Measurements from ENCODE around the gene LGR4. TPM values are rescaled to one million over a fixed set of nuclear protein-coding genes. Genes with fewer than 3 reads are reported as not detected.
A peak's percentile ranks its signal among the peaks of the same experiment; 100 is the strongest.

LGR4 gene
- total RNA-seq, 1 donor: 11.2 TPM

DNA sequence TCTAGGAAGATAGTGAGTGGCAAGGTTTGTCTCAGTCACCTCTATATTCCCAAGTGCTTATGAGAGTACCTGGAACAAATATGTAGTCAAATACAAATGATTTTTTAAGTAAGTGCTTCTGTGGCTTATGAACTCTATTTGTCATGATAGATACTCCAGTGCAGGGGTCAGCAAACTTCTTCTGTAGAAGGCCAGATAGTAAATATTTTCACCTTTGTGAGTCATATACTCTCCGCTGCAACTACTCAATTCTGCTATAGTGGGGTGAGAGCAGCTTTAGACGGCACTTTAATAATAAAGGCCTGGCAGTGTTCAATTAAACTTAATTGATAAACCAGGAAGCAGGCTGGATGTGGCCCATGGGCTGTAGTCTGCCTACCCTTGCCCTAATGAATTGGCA lies 97.2 kb downstream of the LGR4 start:
- TF ChIP-seq, protein P1, sequence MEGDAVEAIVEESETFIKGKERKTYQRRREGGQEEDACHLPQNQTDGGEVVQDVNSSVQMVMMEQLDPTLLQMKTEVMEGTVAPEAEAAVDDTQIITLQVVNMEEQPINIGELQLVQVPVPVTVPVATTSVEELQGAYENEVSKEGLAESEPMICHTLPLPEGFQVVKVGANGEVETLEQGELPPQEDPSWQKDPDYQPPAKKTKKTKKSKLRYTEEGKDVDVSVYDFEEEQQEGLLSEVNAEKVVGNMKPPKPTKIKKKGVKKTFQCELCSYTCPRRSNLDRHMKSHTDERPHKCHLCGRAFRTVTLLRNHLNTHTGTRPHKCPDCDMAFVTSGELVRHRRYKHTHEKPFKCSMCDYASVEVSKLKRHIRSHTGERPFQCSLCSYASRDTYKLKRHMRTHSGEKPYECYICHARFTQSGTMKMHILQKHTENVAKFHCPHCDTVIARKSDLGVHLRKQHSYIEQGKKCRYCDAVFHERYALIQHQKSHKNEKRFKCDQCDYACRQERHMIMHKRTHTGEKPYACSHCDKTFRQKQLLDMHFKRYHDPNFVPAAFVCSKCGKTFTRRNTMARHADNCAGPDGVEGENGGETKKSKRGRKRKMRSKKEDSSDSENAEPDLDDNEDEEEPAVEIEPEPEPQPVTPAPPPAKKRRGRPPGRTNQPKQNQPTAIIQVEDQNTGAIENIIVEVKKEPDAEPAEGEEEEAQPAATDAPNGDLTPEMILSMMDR (IDR thresholded peaks at IDR 0.05; ENCODE audit: insufficient read depth, low read depth, low read length): no peak
- no peak for DNase-seq (ENCODE audit: low read depth)
- no peak overlapping the region for H3K4me3 ChIP-seq (ENCODE audit: low read depth, low read length)

DNA sequence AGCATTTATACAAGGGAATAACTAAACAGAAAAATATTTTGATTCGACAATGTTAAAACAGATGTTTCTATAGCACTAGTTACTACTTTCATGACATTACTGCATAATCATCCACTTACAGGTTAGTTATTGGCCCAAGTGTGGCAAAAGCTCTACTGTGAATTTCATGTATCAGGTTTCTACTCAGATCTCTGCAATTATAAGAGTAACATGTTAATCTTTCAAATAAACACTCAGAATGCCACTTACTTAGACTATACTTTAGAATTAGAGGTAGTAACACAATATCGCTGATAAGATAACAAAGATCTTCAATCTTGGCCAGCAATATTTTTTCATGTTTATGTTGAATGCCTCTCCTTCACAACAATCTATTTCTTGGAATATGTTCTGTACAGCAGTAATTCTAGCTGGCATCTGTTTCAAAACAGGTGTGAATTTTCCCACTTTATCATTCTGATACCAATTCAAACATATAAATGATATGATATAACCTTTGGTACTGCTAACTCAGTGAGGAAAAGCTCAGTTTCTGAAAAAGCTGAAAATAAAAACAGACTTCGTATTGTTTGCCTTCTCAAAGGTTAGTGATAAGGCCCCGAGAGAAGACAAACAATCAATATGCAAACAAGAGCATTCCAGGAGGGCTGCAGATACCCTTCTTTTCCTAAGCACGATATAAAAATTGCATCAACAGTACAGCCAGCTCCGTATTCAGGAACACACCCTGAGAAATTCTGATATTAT lies 98.6 kb downstream of the LGR4 start:
- TF ChIP-seq, protein P1 (IDR thresholded peaks at IDR 0.05; ENCODE audit: insufficient read depth, low read depth, low read length): no peak
- H3K4me3 ChIP-seq (ENCODE audit: low read depth, low read length): no peak overlapping the region
- DNase-seq (ENCODE audit: low read depth): no peak

DNA sequence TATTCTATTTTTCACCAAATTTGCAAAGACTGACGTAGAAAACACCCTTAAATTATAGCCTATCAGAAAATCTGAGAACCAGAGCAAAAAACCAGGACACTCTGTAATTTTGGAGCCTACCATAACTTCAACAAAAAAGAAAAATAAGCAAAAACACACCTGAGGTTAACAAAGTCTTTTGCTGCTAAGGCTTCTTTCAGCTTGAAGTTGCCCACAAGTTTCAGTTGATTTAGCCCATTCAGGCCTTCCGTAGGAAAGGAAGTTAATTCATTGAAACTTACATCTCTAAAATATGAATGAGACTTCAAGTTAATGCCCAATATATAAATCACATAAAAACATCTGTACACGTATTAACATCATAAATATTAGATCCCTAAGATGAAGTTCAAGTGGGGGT lies 99.2 kb downstream of the LGR4 start:
- no peak overlapping the region for H3K4me3 ChIP-seq (ENCODE audit: low read depth, low read length)
- TF ChIP-seq, protein P1 (IDR thresholded peaks at IDR 0.05; ENCODE audit: insufficient read depth, low read depth, low read length): no peak
- no peak for DNase-seq (ENCODE audit: low read depth)

DNA sequence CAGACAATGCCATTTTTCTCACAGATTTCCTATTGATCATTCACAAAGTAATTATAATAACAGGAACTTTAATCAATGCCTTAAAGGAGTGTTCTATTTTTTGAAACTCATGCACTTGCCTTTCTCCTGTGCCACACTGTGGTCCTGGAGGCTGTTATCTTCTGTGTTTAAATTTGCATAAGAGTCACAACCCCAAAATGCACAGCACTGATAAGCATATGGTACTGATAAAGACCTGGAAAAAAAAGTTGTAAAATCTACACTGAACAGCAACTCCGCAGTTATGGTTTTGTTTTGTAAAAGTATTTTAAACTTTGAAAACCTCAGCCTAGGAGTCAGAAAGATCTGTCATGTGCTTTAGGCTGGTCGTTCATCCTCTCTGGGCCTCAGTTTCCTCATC lies 100.4 kb downstream of the LGR4 start:
- H3K4me3 ChIP-seq (ENCODE audit: low read depth, low read length): no peak overlapping the region
- DNase-seq (ENCODE audit: low read depth): peak; percentile 29
- TF ChIP-seq, protein P1 (IDR thresholded peaks at IDR 0.05; ENCODE audit: insufficient read depth, low read depth, low read length): no peak

DNA sequence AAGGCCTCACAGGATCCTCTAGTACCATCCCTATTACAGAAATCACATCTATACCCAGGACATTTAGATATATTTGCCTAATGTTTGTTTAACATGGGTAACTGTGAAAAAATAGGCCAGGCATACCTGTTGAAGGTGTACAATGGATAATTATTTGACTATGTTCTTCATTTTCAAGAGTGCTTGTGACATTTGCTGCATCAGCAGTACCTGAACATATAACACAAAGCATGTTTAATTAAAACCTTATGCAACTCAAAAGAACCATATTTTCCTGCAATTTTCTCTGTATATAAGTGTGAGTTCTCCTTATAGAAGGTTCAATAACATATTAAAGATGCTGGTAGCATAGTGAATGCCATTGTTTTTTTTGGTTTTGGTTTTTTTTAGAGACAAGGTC lies 101.1 kb downstream of the LGR4 start:
- no peak for DNase-seq (ENCODE audit: low read depth)
- TF ChIP-seq, protein P1 (IDR thresholded peaks at IDR 0.05; ENCODE audit: insufficient read depth, low read depth, low read length): no peak
- H3K4me3 ChIP-seq (ENCODE audit: low read depth, low read length): no peak overlapping the region

DNA sequence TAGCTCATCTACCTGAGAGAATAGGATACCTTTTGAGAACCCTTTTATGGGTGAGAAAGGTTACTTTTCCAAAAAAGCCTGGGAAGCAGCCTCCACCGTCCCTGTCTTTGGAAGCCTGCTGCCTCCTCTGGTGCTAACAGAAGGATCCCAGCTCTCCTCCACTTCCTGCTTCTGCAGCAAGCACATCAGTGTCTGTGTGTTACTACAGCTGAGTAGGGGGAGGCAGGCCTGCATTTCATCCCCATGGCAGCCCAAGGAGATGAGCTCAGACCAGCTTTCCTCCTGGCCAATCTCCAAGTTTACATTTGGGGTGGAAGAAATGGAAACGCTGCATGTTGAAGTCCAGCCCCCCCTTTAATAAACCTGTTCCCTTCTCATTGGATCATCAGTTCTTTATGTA lies 102.2 kb downstream of the LGR4 start:
- DNase-seq (ENCODE audit: low read depth): peak; percentile 79
- TF ChIP-seq, protein P1 (IDR thresholded peaks at IDR 0.05; ENCODE audit: insufficient read depth, low read depth, low read length): no peak

DNA sequence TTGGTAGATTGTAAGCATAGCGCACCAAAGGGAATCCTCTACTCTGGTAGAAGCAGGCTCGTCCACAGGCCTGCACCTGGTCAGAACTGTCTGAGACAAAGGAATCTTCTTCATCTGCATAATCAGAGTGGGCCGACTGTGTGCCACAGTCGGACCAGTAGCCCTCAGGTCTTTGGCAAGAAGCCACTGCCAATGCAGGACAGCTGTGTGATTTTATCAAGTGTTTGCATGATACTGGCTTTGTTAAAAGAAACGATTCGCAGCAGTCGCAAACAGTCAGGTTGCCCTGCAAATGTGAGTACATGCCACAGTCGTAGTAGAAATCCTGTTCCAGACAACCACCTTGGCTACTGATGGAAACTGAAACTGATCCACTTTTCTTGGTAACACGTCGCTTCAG lies 104.7 kb downstream of the LGR4 start:
- no peak for DNase-seq (ENCODE audit: low read depth)
- TF ChIP-seq, protein P1 (IDR thresholded peaks at IDR 0.05; ENCODE audit: insufficient read depth, low read depth, low read length): no peak
- H3K4me3 ChIP-seq (ENCODE audit: low read depth, low read length): no peak overlapping the region

More for the DNA sequence above, 102.2 kb downstream of the LGR4 start:
- no peak overlapping the region for H3K4me3 ChIP-seq (ENCODE audit: low read depth, low read length)
